Measurements from ENCODE around the gene SEMA3B.

DNA sequence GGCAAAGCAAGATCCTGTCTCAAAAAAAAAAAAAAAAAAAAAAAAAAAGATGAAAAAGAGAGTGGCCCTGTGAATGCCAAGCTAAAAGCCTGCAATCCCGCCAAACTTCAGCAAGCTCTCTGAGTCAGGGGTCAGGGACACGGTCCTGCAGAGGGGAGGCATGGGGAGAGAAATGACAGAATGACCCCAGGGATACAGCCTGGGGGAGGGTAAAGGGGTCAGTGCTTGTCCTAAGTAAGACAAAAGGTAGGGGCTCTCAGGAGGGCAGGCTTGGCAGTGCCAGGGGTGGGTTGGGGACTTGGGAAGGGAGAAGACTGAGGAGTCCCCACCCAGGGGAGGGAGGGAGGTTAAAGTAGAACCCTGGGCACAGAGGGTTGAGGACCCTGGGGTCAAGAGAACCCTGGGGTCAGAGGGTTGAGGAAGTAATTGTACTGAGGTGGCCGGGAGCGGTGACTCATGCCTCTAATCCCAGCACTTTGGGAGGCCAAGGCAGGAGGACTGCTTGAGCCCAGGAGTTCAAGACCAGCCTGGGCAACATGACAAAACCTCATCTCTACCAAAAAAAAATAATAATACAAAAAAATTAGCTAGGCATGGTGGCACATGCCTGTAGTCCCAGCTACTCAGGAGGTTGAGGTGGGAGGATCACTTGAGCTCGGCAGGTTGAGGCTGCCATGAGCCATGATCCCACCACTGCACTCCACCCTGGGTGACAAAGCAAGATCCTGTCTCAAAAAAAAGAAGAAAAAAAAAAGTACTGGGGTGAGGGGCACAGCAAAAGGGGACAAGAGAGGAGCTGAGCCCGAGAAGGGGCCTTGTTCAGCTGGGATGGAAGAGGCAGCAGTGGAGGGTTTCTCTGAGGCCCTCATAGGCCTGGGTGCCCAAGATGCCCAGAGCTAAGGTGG is 5.2 kb upstream of the SEMA3B start:
- TF ChIP-seq CTCF (IDR thresholded peaks at IDR 0.05; ENCODE audit: poor library complexity) (no peak), EZH2 (IDR thresholded peaks at IDR 0.05; ENCODE audit: borderline replicate concordance) (no peak)

All from hepatocyte (in vitro differentiated cells).